GM12872 (cell line): ENCODE measurements around the gene EIF4G3.

ENCODE experiments used
- TF ChIP-seq, protein P1 (sequence below): IDR thresholded peaks from 3 replicates; pipeline ENCODE4 v1.5.1; 2011; ENCODE audit warnings: low read depth, mild to moderate bottlenecking, low read length, moderate library complexity; ENCODE audit not compliant: insufficient read depth

Gene EIF4G3

DNA sequence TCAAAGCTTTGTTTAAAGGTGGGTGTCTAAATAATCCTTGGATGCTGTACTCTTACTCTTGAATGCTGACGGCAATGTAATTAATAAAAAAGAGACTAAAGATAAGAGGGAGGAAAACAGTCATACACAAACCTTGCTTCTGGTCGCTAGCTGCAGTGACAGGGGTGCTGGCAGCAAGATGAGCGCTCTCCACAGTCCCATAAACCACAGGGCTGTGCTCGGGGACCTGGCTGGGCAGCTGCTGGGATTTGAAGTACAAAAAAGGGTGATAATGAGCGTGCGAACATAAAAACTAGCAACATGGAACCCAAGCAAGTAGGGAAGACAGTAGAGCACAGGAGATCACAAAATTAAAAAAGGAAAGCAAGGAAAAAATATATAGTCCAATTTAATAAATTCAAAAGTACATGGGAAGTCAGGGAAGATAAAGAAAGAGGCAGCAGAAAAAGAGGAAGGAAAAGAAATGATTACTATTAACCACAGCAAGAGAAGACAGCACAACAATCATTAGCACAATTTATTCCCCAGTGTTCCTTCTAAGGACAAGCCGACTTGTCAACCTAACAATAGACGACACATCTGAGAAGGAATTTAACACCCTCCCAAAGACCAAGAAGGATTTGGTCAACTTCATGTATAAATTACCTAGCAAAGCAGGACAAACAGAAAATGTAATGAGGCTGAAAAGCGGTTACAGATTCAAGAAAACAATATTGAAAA, 226.7 kb downstream of the EIF4G3 start:
- TF ChIP-seq, protein P1, sequence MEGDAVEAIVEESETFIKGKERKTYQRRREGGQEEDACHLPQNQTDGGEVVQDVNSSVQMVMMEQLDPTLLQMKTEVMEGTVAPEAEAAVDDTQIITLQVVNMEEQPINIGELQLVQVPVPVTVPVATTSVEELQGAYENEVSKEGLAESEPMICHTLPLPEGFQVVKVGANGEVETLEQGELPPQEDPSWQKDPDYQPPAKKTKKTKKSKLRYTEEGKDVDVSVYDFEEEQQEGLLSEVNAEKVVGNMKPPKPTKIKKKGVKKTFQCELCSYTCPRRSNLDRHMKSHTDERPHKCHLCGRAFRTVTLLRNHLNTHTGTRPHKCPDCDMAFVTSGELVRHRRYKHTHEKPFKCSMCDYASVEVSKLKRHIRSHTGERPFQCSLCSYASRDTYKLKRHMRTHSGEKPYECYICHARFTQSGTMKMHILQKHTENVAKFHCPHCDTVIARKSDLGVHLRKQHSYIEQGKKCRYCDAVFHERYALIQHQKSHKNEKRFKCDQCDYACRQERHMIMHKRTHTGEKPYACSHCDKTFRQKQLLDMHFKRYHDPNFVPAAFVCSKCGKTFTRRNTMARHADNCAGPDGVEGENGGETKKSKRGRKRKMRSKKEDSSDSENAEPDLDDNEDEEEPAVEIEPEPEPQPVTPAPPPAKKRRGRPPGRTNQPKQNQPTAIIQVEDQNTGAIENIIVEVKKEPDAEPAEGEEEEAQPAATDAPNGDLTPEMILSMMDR, result no peak

DNA sequence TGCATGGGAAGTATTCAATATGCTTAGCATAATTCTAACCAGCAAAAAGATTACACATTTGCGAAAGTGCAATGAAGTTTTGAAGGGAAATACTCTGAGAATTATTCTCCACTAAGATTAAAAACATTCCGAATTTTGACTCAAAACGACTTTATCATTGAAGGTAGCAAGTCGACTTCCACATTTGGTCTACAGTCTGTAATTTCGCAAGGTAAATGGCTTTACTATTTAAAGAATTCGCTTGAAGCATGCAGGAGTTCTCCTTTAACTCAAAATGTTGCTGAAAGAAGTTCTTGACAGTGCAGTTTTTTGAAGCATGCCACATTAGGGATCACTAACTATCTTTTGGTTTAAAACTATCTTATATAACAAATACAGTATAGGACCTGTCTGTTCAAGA, 228.6 kb downstream of the EIF4G3 start:
- TF ChIP-seq, protein P1, result no peak

- TF ChIP-seq, protein P1, result no peak
Measured at GRCh38 chr1:20947409-20947808, 229.3 kb downstream of the EIF4G3 start.

DNA sequence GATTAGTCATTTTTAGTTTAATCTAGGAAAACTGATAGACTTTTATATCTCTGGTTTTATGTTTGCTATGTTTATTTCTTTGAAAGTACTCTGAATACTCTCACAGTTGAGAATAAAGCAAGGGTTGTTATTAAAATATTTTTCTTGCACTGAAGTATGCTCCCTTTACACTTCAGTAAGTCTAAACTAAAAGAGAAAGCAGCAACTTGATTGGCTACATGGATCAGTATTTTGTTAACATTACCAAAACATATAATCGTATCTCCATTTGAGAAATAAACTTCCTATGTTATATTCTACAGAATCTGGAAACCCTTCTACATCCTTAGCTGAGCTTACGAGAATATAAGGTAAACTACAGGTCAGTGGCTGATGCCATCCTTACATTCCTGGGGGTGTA, 240.1 kb downstream of the EIF4G3 start:
- TF ChIP-seq, protein P1, result no peak

- TF ChIP-seq, protein P1, result no peak
Measured at GRCh38 chr1:20936216-20936615, 240.5 kb downstream of the EIF4G3 start.

- TF ChIP-seq, protein P1, result no peak
Measured at GRCh38 chr1:20935717-20936116, 241.0 kb downstream of the EIF4G3 start.

DNA sequence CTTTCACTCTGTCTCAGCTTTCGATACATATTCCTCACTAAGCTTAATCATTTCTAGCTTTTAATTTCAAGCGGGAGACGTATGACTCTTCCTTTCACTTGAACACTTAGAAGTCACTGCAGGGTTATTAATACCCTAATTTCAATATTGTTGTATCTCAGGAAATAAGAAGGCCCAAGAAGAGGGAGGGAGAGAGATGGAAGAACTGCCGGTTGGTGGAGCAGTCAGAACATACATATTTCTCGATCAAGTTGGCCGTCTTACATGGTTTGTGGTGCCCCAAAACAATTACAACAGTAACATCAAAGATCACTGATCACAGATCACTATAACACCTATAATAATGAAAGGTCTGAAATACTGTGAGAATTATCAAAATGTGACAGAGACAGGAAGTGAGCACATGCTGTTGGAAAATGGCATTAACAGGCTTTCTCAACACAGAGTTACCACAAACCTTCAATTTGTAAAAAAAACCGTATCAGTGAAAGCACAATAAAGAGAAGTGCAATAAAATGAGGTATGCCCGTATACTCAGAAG, 244.2 kb downstream of the EIF4G3 start:
- TF ChIP-seq, protein P1, result no peak
